Measurements from ENCODE around the gene SGMS1. TPM values are rescaled to one million over a fixed set of nuclear protein-coding genes. Genes with fewer than 3 reads are reported as not detected.

SGMS1 gene
- total and polyA plus RNA-seq, 2 experiments from 2014 or later = 15.0 to 34.7 TPM

DNA sequence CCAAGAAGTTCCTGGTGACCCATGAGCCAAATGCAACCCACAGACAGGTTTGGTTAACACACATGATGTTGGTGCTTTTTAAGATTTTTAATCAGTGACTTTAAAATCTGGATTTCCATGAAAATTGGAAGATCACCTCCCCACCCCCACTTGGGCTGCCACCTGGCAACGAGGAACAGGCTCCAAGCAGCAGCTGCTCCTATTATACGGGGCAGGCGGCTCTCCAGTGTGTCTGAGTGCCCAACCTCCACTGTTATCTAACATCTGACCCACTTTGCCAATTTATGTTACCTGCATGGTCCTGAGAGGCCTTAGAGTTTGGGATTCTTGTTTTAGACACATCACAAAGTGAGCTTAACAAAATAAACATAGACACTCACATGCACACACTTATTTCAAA is 56.4 kb downstream of the SGMS1 start:
- peaks cover 74% of the 10 kb centered on the region for H3K4me1 ChIP-seq (ENCODE audit: insufficient read depth)
- Mint-ChIP-seq H3K9me3 (no peaks in the 10 kb centered on the region), H3K27ac (0 out of 2 replicates have a peak overlapping the region, but pooled peaks have one; percentile 72), H3K36me3 (ENCODE audit: low read depth) (peaks cover 9% of the 10 kb centered on the region; the same call in 2 of the 3 replicates), H3K4me1 (peaks cover 67% of the 10 kb centered on the region), H3K27me3 (ENCODE audit: insufficient read depth, low read depth, poor library complexity) (peaks cover 13% of the 10 kb centered on the region), H3K4me3 (no peak overlapping the region)
- DNase-seq (ENCODE audit: low spot score) (no peak), ATAC-seq (peak; percentile 33)
- peak overlapping the region; percentile 53; the same call in 1 of the 2 replicates for H3K4me2 ChIP-seq
- no peak for TF ChIP-seq CTCF (conservative IDR thresholded peaks at IDR 0.05; ENCODE audit: low read depth in 2 of 2)
- TF ChIP-seq, protein P1, sequence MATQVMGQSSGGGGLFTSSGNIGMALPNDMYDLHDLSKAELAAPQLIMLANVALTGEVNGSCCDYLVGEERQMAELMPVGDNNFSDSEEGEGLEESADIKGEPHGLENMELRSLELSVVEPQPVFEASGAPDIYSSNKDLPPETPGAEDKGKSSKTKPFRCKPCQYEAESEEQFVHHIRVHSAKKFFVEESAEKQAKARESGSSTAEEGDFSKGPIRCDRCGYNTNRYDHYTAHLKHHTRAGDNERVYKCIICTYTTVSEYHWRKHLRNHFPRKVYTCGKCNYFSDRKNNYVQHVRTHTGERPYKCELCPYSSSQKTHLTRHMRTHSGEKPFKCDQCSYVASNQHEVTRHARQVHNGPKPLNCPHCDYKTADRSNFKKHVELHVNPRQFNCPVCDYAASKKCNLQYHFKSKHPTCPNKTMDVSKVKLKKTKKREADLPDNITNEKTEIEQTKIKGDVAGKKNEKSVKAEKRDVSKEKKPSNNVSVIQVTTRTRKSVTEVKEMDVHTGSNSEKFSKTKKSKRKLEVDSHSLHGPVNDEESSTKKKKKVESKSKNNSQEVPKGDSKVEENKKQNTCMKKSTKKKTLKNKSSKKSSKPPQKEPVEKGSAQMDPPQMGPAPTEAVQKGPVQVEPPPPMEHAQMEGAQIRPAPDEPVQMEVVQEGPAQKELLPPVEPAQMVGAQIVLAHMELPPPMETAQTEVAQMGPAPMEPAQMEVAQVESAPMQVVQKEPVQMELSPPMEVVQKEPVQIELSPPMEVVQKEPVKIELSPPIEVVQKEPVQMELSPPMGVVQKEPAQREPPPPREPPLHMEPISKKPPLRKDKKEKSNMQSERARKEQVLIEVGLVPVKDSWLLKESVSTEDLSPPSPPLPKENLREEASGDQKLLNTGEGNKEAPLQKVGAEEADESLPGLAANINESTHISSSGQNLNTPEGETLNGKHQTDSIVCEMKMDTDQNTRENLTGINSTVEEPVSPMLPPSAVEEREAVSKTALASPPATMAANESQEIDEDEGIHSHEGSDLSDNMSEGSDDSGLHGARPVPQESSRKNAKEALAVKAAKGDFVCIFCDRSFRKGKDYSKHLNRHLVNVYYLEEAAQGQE (IDR thresholded peaks at IDR 0.05; ENCODE audit: unreplicated experiment) = no peak
- no peak for TF ChIP-seq NANOG (IDR thresholded peaks at IDR 0.05; ENCODE audit: borderline replicate concordance)
- no peak for TF ChIP-seq ZNF114 (CRISPR knock-in tag; IDR thresholded peaks at IDR 0.05)
- TF ChIP-seq EZH2phosphoT487 (IDR thresholded peaks at IDR 0.05; ENCODE audit: unreplicated experiment) = no peak
- no peak for TF ChIP-seq CREB1 (CRISPR knock-in tag; IDR thresholded peaks at IDR 0.05; ENCODE audit: low read depth)
- no peak for TF ChIP-seq ZNF462 (CRISPR knock-in tag; IDR thresholded peaks at IDR 0.05)
- no peak for TF ChIP-seq POLR2AphosphoS5 (IDR thresholded peaks at IDR 0.05; ENCODE audit: low read depth)
- no peak for TF ChIP-seq STAT1 (IDR thresholded peaks at IDR 0.05; ENCODE audit: unreplicated experiment)
- no peak for TF ChIP-seq ZNF331 (CRISPR knock-in tag; IDR thresholded peaks at IDR 0.05; ENCODE audit: low read depth)
- TF ChIP-seq ETS1 (IDR thresholded peaks at IDR 0.05) = no peak
- TF ChIP-seq JUNB (IDR thresholded peaks at IDR 0.05; ENCODE audit: unreplicated experiment) = no peak
- TF ChIP-seq EZH2 (IDR thresholded peaks at IDR 0.05; ENCODE audit: low read depth, unreplicated experiment) = no peak
- H3K27me3 ChIP-seq (ENCODE audit: insufficient read depth) = no peaks in the 10 kb centered on the region
- no peak overlapping the region for H3K4me3 ChIP-seq
- H3K36me3 ChIP-seq (ENCODE audit: insufficient read depth) = no peaks in the 10 kb centered on the region
- no peak overlapping the region for H3K27ac ChIP-seq (ENCODE audit: low read depth)
- H3K9me2 ChIP-seq (ENCODE audit: insufficient read depth) = no peaks in the 10 kb centered on the region
- peaks cover 74% of the 10 kb centered on the region for H3K79me2 ChIP-seq (replicated peaks; ENCODE audit: insufficient read depth)
- H2AFZ ChIP-seq = no peak overlapping the region
- peaks cover 4% of the 10 kb centered on the region; the same call in 1 of the 2 replicates for H4K20me1 ChIP-seq (replicated peaks; ENCODE audit: insufficient read depth)
- peaks cover 5% of the 10 kb centered on the region; the same call in 1 of the 2 replicates for H3F3A ChIP-seq (replicated peaks; ENCODE audit: low read depth)
